Heart right ventricle (tissue), 16 donors: ENCODE results near the gene HSPA14. TPM values are rescaled to one million over a fixed set of nuclear protein-coding genes. Genes with fewer than 3 reads are reported as not detected.

Source experiments
- ATAC-seq, 8 donors: fragments of 200-7000 bp; cut with Tn5 transposase; one replicate each; pipeline ENCODE4 v1.9.1; 2020; ENCODE audit warnings: mild to moderate bottlenecking in 8 of 8, moderate library complexity in 8 of 8, moderate number of reproducible peaks in 1 of 8
- DNase-seq, 2 donors: peaks; one replicate each; pipeline ENCODE4 v3.0.0-alpha.2; 2020
- H3K27ac ChIP-seq, 10 donors: fragments of 200-600 bp; sonication (generic) in 2 of 10; one replicate each; pipeline versions ENCODE4 v1.5.0 to v1.8.0; 2020 to 2022; ENCODE audit warnings: mild to moderate bottlenecking in 3 of 10
- H3K27me3 ChIP-seq, 7 donors: fragments of 200-600 bp; one replicate each; pipeline ENCODE4 v1.8.0; 2021 to 2022; ENCODE audit warnings: mild to moderate bottlenecking in 2 of 7
- H3K36me3 ChIP-seq, 9 donors: fragments of 200-600 bp; sonication (generic) in 1 of 9; one replicate each; pipeline versions ENCODE4 v1.5.0 to v1.8.0; 2020 to 2022; ENCODE audit warnings: mild to moderate bottlenecking in 2 of 9
- H3K4me1 ChIP-seq, 9 donors: fragments of 200-600 bp; sonication (generic) in 1 of 9; one replicate each; pipeline versions ENCODE4 v1.5.0 to v1.8.0; 2020 to 2022; ENCODE audit warnings: mild to moderate bottlenecking in 4 of 9
- H3K4me3 ChIP-seq, 10 donors: fragments of 200-600 bp; sonication (generic) in 2 of 10; one replicate each; pipeline versions ENCODE4 v1.5.0 to v1.8.0; 2020 to 2022; ENCODE audit warnings: mild to moderate bottlenecking in 7 of 10, moderate library complexity in 2 of 10
- H3K9me3 ChIP-seq, 11 donors: fragments of 200-600 bp in 10 of 11; sonication (generic) in 2 of 11; one replicate each; pipeline versions ENCODE4 v1.5.0 to v1.8.0; 2013 to 2022; ENCODE audit warnings: mild to moderate bottlenecking in 2 of 11, control low read depth in 1 of 11, moderate library complexity in 1 of 11
- WGBS, 2 donors: extraction: QIAGEN DNeasy Blood & Tissue Kit; methylation state at CpG; one replicate each; pipeline ENCODE4 v1.1.7; 2013; ENCODE audit warnings: inconsistent platforms in 1 of 2; 5-methylcytosine and 5-hydroxymethylcytosine counted together
- intact Hi-C, 10 donors: fragments of 100-400 bp; cut with DNase I; formaldehyde crosslinking; loops; one replicate each; pipeline versions ENCODE4 v1.11.1 to v1.14.2; 2022
- polyA plus RNA-seq, 2 donors: library from polyadenylated mRNA; stranded (reverse); fragments of 200-250 nt; gene quantifications; one replicate each; pipeline ENCODE4 v1.2.3, GENCODE V29; 2013
- total RNA-seq, 10 donors: library from RNA; stranded (reverse); fragmentation: NEBNext Ultra II Directional in 3 of 10; extraction: Animal tissue kit (Norgen Biotek cat#: 25700) in 3 of 10; gene quantifications; one replicate each; pipeline versions ENCODE4 v1.2.1 to v1.2.4, GENCODE V29; 2021 to 2023
- TF ChIP-seq, protein P1 (sequence below), 9 donors: fragments of 200-600 bp; sonication (generic) in 2 of 9; IDR thresholded peaks; one replicate each; pipeline versions ENCODE4 v1.5.0 to v1.8.0; 2021 to 2022; ENCODE audit warnings: antibody characterized with exemption in 9 of 9, mild to moderate bottlenecking in 5 of 9, moderate library complexity in 1 of 9
- donor health status: Arrhythmogenic right ventricular cardiomyopathy.
- donor health status: ischemic (EF 13 %, LVEDD 7.1; RV severe dilation, severe dysfunction).
- donor health status: healthy with polysubstance abuse.
- donor health status: DM: no; HTN: yes; CAD: no.
- donor health status: DM: no; HTN: no; CAD: no.
- donor health status: ischemic (EF 25% LVEDD 6.9; RV normal size, moderate dysfunction).
- donor health status: ischemic (EF 25% LVEDD 5.7; RV mildly dilated, moderate dysfunction).
- donor health status: healthy.
- donor health status: DM: yes; HTN: yes; CAD: no.
- donor health status: Ischemic cardiomyopathy.
- donor health status: ischemic (EF 35%, LVEDD 5.7; RV mildly dilated, moderate dysfunction).
- donor health status: nonischemic (EF 11% LVEDD 7.7; RV severe dilation, severe dysfunction).
- donor health status: DM: yes; HTN: yes; CAD: no.
- donor health status: PGD.
- donor health status: ischemic (EF 29% LVEDD 5.4; RV normal size, mild dysfunction).
- donor health status: nonischemic (EF 23%, LVEDD 6.1; RV moderate dilation, normal function).

The HSPA14 gene
- total and polyA plus RNA-seq, 12 donors: 7.1 to 11.6 (median 8.5) TPM

DNA sequence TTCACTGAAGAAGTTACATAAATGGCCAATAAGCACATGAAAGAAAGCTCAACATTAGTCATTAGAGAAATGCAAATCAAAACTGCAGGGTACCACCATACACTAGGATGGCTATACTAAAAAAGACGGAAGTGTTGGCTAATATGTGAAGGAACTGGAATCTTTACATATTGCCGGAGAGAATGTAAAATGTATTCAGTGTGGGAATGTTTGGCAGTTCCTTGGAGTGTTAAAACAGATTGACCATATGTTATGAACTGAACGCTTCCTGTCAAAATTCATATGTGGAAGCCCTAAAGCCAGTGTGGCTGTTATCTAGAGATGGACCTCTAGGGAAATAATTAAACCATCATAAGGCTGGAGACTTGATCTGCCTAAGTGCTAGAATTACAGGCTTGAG, 73.7 kb downstream of the HSPA14 start:
- peaks cover 0 to 97% (median 25%) of the 10 kb centered on the region in 9 donors for H3K36me3 ChIP-seq
- WGBS, 2 donors: 82 to 93% methylated on average over 3 of the region's 3 CpGs
- no peak overlapping the region for H3K4me3 ChIP-seq
- TF ChIP-seq, protein P1, sequence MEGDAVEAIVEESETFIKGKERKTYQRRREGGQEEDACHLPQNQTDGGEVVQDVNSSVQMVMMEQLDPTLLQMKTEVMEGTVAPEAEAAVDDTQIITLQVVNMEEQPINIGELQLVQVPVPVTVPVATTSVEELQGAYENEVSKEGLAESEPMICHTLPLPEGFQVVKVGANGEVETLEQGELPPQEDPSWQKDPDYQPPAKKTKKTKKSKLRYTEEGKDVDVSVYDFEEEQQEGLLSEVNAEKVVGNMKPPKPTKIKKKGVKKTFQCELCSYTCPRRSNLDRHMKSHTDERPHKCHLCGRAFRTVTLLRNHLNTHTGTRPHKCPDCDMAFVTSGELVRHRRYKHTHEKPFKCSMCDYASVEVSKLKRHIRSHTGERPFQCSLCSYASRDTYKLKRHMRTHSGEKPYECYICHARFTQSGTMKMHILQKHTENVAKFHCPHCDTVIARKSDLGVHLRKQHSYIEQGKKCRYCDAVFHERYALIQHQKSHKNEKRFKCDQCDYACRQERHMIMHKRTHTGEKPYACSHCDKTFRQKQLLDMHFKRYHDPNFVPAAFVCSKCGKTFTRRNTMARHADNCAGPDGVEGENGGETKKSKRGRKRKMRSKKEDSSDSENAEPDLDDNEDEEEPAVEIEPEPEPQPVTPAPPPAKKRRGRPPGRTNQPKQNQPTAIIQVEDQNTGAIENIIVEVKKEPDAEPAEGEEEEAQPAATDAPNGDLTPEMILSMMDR (IDR thresholded peaks at IDR 0.05): no peak
- ATAC-seq: no peak
- H3K9me3 ChIP-seq: peaks cover 0 to 20% (median 8%) of the 10 kb centered on the region in 11 donors
- no peak overlapping the region for H3K27ac ChIP-seq
- no peaks in the 10 kb centered on the region for H3K4me1 ChIP-seq
- DNase-seq: no peak
- intact Hi-C loops: no loop called here
- no peaks in the 10 kb centered on the region for H3K27me3 ChIP-seq

DNA sequence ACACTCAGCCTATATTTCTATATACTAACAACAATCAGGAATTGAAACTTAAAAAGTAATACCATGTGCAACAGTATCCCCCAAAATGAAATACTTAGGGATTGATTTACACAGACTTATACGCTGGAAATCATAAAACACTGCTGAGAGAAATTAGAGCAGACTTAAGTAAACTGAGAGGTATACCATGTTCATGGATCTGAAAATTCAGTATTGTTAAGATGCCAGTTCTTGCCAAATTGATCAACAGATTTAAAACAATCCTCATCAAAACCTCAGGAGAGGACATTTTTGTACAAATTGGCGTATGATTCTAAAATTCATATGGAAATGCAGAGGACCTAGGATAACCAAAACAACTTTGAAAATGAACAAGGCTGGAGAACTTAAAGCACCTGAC, 78.5 kb downstream of the HSPA14 start:
- TF ChIP-seq, protein P1 (IDR thresholded peaks at IDR 0.05): no peak
- no peak for ATAC-seq
- Histone ChIP-seq H3K4me3 (no peak overlapping the region), H3K27me3 (no peaks in the 10 kb centered on the region), H3K27ac (no peak overlapping the region), H3K36me3 (peaks cover 0 to 97% (median 52%) of the 10 kb centered on the region in 9 donors), H3K4me1 (no peaks in the 10 kb centered on the region), H3K9me3 (peaks cover 0 to 36% (median 21%) of the 10 kb centered on the region in 11 donors)
- WGBS, 2 donors: 99 to 100% methylated on average over 2 of the region's 2 CpGs
- intact Hi-C loops: no loop called here
- no peak for DNase-seq

DNA sequence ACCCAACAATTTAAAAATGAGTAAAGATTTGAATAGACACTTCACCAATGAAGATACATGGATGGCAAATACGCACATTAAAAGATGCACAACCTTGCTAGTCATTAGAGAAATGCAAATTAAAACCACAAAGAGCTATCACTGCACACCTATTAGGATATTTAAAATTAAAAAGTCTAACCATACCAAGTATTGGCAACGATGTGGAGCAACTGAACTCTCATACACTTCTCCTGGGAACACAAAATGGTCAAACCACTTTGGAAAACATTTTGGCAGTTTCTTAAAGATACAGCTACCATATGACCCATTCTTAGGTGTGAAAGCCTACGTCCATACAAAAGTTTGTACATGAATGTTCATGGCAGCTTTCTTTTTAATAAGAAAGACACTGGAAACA, 79.7 kb downstream of the HSPA14 start:
- H3K9me3 ChIP-seq: peaks cover 0 to 36% (median 21%) of the 10 kb centered on the region in 11 donors
- H3K36me3 ChIP-seq: peaks cover 0 to 97% (median 63%) of the 10 kb centered on the region in 9 donors
- DNase-seq: no peak
- intact Hi-C loops: no loop called here
- TF ChIP-seq, protein P1 (IDR thresholded peaks at IDR 0.05): no peak
- H3K4me1 ChIP-seq: no peaks in the 10 kb centered on the region
- no peaks in the 10 kb centered on the region for H3K27me3 ChIP-seq
- H3K27ac ChIP-seq: no peak overlapping the region
- no peak for ATAC-seq
- H3K4me3 ChIP-seq: no peak overlapping the region
- 99 to 100% methylated on average over 3 of the region's 3 CpGs for whole genome bisulfite sequencing, 2 donors

DNA sequence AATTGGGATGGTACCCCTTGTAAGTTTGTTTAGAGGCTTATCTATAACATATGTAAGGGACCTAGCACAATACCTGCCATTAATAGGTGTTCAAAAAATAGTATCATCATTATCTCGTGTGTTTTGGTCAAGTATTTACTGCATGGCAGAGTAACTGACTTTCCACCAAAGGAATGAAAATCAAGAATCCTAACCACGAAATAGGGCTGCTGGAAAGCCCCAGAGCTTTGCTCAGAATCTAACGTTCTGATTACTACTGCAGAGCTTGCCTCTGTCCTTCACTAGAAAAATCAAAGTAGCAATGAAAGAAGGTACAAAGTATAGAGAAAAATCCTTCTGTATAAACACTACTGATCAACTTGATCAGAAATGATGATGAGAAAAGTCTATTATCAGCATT, 80.9 kb downstream of the HSPA14 start:
- Histone ChIP-seq H3K4me3 (no peak overlapping the region), H3K4me1 (no peaks in the 10 kb centered on the region), H3K27me3 (no peaks in the 10 kb centered on the region), H3K36me3 (peaks cover 0 to 97% (median 74%) of the 10 kb centered on the region in 9 donors), H3K9me3 (peaks cover 0 to 36% (median 21%) of the 10 kb centered on the region in 11 donors), H3K27ac (no peak overlapping the region)
- TF ChIP-seq, protein P1 (IDR thresholded peaks at IDR 0.05): no peak
- DNase-seq (no peak), ATAC-seq (no peak)
- intact Hi-C loops: no loop called here
- 92 to 96% methylated on average over 3 of the region's 3 CpGs for whole genome bisulfite sequencing, 2 donors

Other genes starting within 250 kb of the HSPA14 start
- gene FAM107B, start 63.4 kb upstream of the HSPA14 start, total RNA-seq: 10 to 100 TPM in 2 of 10 donors, 1 to 10 TPM in 8; 3.6 to 18.5 (median 6.5) TPM
- 1 to 10 TPM; 2.6 to 3.7 TPM for gene FAM107B, start 63.4 kb upstream of the HSPA14 start, polyA plus RNA-seq
- gene CDNF, start 269 bp upstream of the HSPA14 start, total RNA-seq: 1 to 10 TPM; 2.5 to 6.3 (median 4.3) TPM
- 1 to 10 TPM in 1 of 2 donors, under 1 TPM in 1; 0.74 to 2.6 TPM for gene CDNF, start 269 bp upstream of the HSPA14 start, polyA plus RNA-seq
- 1 to 10 TPM; 3.8 to 6.1 (median 5.6) TPM for gene MSANTD7, start within 50 bp of the HSPA14 start, total RNA-seq
- gene MSANTD7, start within 50 bp of the HSPA14 start, polyA plus RNA-seq: 1 to 10 TPM; 1.6 to 3.0 TPM
- gene SUV39H2, start 40.6 kb downstream of the HSPA14 start, total RNA-seq: 1 to 10 TPM; 4.3 to 9.1 (median 7.4) TPM
- 1 to 10 TPM; 1.1 to 2.6 TPM for gene SUV39H2, start 40.6 kb downstream of the HSPA14 start, polyA plus RNA-seq
- 1 to 10 TPM; 1.6 to 4.2 (median 3.8) TPM for gene DCLRE1C, start 115.8 kb downstream of the HSPA14 start, total RNA-seq
- gene DCLRE1C, start 115.8 kb downstream of the HSPA14 start, polyA plus RNA-seq: 1 to 10 TPM; 1.9 to 3.0 TPM
- gene MEIG1, start 121.1 kb downstream of the HSPA14 start, total RNA-seq: under 1 TPM in 1 of 10 donors, not detected in 9; 0.53 TPM
- gene MEIG1, start 121.1 kb downstream of the HSPA14 start, polyA plus RNA-seq: under 1 TPM in 1 of 2 donors, not detected in 1; 0.23 TPM
- gene OLAH, start 205.6 kb downstream of the HSPA14 start, total RNA-seq: under 1 TPM in 2 of 10 donors, not detected in 8; 0.33 to 0.50 TPM
- under 1 TPM in 1 of 2 donors, not detected in 1; 0.38 TPM for gene OLAH, start 205.6 kb downstream of the HSPA14 start, polyA plus RNA-seq